KG1 (cell line): ENCODE data around the gene TXNDC12.
"Not testable (repeated sequence)": the region's sequence is repeated elsewhere in the genome, so short reads cannot be mapped to it uniquely, and the experiment has no call there.

Experiments used
- DNase-seq: peaks from one replicate; lab custom pipeline; 2025; lab: John Stamatoyannopoulos, UW

TXNDC12 gene

DNA sequence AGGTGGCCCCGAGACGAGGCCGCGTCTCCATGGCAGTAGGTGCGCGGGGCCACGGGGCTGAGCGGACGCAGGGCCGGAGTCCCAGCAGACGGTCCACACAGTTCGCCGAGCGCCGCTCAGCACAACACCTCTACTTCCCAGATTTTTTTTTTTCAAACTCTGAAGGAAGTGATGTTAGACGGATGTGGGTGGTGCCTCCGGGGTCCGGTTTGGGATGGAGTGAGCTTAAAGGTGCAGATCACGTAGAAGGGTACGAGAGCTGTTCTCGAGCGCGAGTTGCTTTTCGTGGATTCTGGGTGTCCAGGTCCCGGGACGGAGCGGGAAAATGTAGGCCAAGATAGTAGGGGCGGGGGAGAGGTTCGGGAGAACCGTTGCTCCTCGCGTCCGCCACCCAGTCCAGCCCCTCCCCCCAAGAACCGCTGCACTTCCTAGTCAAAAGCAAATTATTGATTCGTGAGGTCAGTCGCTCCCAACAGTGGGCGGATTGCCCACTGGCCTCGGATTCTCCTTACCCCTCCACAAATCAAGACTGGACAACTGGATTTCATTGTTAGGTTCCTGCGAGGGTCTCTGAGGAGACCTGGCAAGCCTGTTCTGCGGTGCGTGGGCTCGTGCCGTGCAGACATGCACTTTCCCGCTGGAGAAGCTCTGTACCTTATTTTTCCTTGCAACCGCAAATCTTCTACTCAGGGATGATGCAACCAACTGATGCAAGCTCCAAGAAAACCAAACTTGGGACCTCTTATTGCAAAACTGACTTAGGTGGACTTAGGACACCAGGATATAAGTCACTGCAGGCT lies at the start of gene TXNDC12:
Gene TXNDC12, minus strand, starts transcription at position 126 of the 800 bp plus-strand sequence. Its CDS starts 95 bp downstream, at position 31.
- peak; percentile 49 for DNase-seq

- no peak for DNase-seq
Measured at GRCh38 chr1:52102336-52103013, 47.5 kb upstream of the TXNDC12 start.

DNA sequence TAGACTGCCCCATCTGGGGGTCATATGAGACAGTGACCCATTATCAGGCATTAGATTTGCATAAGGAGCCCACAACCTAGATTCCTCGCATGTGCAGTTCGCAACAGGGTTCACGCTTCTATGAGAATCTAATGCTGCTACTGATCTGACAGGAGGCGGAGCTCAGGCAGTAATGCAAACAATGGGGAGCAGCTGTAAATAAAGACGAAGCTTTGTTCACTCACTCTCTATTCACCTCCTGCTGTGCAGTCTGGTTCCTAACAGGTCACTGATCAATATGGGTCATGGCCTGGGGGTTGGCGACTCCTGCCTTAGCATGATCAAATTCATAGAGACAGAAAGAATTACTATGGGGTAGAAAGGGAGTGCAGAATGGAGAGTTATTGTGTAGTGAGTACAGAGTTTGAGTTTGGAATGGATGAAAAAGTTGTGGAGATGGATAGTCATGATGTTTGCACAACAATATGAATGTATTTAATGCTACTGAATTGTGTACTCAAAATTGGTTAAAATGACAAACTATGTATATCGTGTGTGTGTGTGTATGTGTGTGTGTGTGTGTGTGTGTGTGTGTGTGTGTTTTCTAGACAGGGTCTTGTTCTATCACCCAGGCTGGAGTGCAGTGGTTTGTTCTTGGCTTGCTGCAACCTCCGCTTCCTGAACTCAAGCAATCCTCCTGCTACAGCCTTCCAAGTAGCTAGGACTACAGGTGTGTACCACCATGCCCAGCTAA lies 43.3 kb upstream of the TXNDC12 start:
- no peak for DNase-seq

DNA sequence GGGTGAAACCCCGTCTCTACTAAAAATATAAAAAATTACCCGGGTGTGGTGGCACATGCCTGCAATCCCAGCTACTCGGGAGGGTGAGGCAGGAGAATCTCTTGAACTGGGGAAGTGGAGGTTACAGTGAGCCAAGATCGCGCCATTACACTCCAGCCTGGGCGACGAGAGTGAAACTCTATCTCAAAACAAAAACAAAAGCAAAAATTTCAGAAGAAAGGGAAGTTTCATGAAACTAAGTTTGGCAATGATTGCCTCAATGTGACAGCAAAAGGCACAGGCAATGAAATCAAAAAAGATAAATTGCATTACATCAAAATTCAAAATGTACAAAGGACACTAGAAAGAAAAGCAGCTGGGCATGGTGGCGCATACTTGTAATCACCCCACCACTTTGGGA lies 41.2 kb upstream of the TXNDC12 start:
- no peak for DNase-seq

DNA sequence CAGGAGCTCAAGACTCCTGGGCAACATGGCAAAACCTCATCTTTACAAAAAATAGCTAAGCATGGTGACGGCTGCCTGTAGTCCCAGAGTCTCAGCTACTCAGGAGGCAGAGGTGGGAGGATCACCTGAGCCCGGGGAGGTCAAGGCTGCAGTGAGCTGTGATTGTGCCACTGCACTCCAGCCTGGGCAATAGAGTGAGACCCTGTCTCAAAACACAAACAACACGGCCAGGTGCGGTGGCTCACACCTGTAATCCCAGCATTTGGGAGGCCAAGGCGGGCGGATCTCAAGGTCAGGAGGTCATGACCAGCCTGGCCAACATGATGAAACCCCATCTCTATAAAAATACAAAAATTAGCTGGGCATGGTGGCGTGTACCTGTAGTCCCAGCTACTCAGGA lies 39.3 kb upstream of the TXNDC12 start:
- not testable (repeated sequence) for DNase-seq

GRCh38 chr1:52087892-52088291 lies 32.9 kb upstream of the TXNDC12 start:
- not testable (repeated sequence) for DNase-seq

GRCh38 chr1:52080014-52080415 lies 25.0 kb upstream of the TXNDC12 start:
- no peak for DNase-seq

DNA sequence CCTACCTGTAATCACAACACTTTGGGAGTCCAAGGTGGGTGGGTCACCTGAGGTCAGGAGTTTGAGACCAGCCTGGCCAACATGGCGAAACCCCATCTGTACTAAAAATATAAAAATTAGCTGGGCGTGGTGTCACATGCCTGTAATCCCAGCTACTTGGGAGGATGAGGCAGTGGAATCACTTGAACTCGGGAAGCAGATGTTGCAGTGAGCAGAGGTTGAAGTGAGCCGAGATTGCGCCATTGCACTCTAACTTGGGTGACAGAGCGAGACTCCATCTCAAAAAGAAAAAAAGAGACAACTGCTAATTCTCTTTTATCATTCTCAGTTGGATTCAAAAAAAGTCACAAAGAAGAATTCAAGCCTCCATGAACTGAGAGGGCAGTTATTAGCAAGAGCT lies 22.3 kb upstream of the TXNDC12 start:
- not testable (repeated sequence) for DNase-seq

- DNase-seq = no peak
Measured at GRCh38 chr1:52072291-52072690, 17.3 kb upstream of the TXNDC12 start.

- DNase-seq = no peak
Measured at GRCh38 chr1:52070704-52071103, 15.7 kb upstream of the TXNDC12 start.

GRCh38 chr1:52063192-52063591 lies 8.2 kb upstream of the TXNDC12 start:
- DNase-seq = no peak

- DNase-seq = no peak
Measured at GRCh38 chr1:52060822-52061221, 5.8 kb upstream of the TXNDC12 start.

- no peak for DNase-seq
Measured at GRCh38 chr1:52059888-52060287, 4.9 kb upstream of the TXNDC12 start.

DNA sequence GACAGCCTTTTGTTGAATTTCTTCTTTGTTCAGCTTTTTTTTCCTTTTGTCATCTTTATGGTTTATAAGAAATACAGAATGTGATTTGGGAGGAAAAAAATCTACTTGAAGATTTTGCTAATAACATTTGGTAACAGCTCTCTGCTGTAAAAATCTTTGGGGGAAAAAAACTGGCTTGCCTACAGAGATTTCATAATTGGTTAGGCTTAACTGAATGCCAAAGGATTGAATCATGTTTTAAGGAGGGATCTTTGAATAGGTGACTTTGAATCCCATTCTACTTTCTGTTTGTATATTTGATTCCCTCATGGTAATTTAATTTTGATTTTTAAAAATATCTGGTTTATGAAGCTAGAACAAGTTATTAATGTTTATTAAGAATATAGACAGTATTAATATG lies 4.3 kb upstream of the TXNDC12 start:
- DNase-seq = no peak

GRCh38 chr1:52057876-52058415 lies 3.0 kb upstream of the TXNDC12 start:
- DNase-seq = no peak

- DNase-seq = no peak
Measured at GRCh38 chr1:52057255-52057654, 2.3 kb upstream of the TXNDC12 start.

DNA sequence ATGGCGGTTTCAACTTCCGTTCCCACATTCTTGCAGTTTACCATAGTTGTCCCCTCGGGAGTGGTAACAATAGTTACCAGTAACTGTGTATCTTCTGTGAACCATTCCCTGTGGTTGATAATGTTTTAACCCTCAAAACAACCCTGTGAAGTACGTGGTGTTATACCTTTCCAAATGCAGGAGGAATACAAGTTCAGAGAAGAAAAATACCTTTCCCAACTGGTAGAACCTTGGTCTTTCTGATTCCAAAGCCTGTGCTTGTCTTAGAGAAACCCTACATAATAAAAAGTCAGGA lies 1.9 kb upstream of the TXNDC12 start:
- DNase-seq = peak; percentile 41

DNA sequence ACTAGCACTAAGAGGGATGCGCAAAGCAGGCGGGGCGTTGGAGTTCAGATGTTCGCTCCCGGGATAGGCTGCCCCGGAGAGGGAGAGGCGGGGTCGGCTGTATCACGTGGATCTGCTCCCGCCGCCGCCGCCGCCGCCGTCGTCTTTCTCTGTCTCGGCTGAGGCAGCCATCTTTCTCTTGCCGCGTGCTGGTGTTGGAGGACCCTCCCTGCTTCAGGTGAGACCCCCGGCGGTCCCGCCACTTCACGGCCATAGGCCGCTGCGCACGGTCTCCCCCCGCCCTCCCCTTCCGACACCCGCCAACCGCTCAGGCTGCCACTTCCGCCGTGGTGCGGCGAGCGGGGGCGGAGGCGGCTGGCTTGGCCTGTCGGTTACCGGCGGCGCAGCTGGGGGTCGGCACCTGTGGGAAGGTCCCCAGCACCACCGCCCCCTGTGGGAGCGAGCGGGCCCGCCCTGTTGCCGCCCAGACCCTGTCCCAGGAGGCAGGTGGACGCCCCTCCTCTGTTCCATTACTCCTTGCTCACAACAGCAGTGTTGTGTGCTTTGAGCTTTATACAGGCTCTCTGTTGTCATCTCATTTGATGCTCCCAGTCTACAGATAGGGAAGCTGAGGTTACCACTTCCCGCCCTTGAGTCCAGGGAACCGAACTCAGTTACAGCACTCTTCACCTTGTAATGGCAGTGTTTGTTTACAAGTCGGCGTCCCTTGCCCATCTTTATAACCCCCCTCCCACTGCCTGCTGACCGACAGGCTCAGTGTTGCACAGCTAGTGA lies 1.4 kb upstream of the TXNDC12 start, which contains the start of gene BTF3L4:
Gene BTF3L4, plus strand, starts transcription at position 133 of the 774 bp plus-strand sequence. CDS start 3,553 bp downstream, outside the sequence.
- DNase-seq = peak; percentile 86

- DNase-seq = no peak
Measured at GRCh38 chr1:52055866-52056162, 823 bp upstream of the TXNDC12 start.

DNA sequence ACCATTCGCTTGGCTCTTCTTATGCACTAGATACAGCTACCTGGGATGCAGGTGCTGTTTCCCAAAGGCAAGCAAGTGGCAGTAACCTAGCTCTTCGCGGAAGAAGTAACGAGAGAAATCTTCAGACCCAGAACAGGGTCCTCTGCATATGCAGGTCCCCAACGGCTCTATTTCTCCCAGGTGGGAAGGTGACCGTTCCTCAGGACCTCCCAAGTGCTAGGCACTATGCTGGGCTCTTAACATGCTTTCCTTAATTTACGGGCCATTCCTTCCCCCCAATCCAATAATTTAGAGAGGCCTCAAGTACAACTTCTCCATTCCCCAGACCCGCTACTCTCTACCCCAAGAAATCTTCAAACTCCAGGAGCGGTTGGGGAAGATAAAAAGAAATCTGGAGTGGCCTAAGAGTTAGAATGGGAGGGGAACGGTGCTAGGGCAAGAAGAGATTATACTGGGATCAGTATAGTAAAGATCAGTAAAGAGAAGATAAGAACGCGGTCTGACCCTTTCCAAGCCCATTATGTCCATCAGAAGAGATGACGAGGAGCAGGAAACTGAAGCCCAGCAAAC lies 410 bp downstream of the TXNDC12 start:
- no peak for DNase-seq

GRCh38 chr1:52053862-52054261 lies 1.1 kb downstream of the TXNDC12 start:
- no peak for DNase-seq

- DNase-seq = not testable (repeated sequence)
Measured at GRCh38 chr1:52049337-52049736, 5.7 kb downstream of the TXNDC12 start.
